ENCODE measurements around the gene CMKLR1. TPM values are rescaled to one million over a fixed set of nuclear protein-coding genes. Genes with fewer than 3 reads are reported as not detected.

Gene CMKLR1
- total RNA-seq, 1 experiment from 2014 or later, result 0.66 TPM

- Histone ChIP-seq H2BK12ac (ENCODE audit: insufficient read length, low read depth, low read length) (no peak overlapping the region), H2BK15ac (ENCODE audit: low read depth, low read length) (no peak overlapping the region), H3K27ac (ENCODE audit: insufficient read length, low read depth, low read length) (peak overlapping the region; percentile 37), H3K56ac (ENCODE audit: insufficient read length, low read depth, low read length) (no peak overlapping the region), H3K23me2 (ENCODE audit: insufficient read length, low read depth, low read length, poor library complexity, severe bottlenecking) (no peaks in the 10 kb centered on the region), H3K4ac (ENCODE audit: low read depth, low read length) (no peak overlapping the region), H3K14ac (ENCODE audit: insufficient read depth, low read length) (peak overlapping the region; percentile 11; the same call in 1 of the 2 replicates), H4K20me1 (ENCODE audit: control insufficient read depth, insufficient read depth, insufficient read length) (no peaks in the 10 kb centered on the region), H3K18ac (ENCODE audit: insufficient read length, low read depth, low read length) (no peak overlapping the region), H3K27me3 (ENCODE audit: insufficient read depth, low read length) (no peaks in the 10 kb centered on the region), H3K4me1 (ENCODE audit: insufficient read depth, low read length) (peaks cover 25% of the 10 kb centered on the region), H2AK5ac (ENCODE audit: insufficient read length, low read length) (no peak overlapping the region), H3K9me3 (ENCODE audit: control insufficient read depth, low read depth, low read length) (no peaks in the 10 kb centered on the region), H3K4me2 (ENCODE audit: insufficient read depth, insufficient read length, low read length) (peak overlapping the region; percentile 39), H2BK5ac (ENCODE audit: insufficient read length, low read length) (no peak overlapping the region), H3T11ph (ENCODE audit: low read length) (no peak overlapping the region), H3K79me2 (ENCODE audit: insufficient read depth, low read length) (no peaks in the 10 kb centered on the region), H4K91ac (ENCODE audit: insufficient read length, low read depth, low read length) (no peak overlapping the region), H3K9ac (ENCODE audit: extremely low read depth, insufficient read length, low read length) (no peak overlapping the region), H2AFZ (ENCODE audit: low read length) (no peak overlapping the region), H4K5ac (ENCODE audit: insufficient read length, low read depth, low read length) (no peak overlapping the region), H3K23ac (ENCODE audit: insufficient read length, low read depth, low read length) (no peak overlapping the region), H2BK20ac (ENCODE audit: low read depth, low read length, poor library complexity, severe bottlenecking) (no peak overlapping the region), H4K8ac (replicated peaks; ENCODE audit: insufficient read length, low read depth, low read length) (no peak overlapping the region), H2BK120ac (ENCODE audit: low read depth, low read length, poor library complexity, severe bottlenecking) (no peak overlapping the region), H3K79me1 (ENCODE audit: insufficient read depth, low read depth, low read length, poor library complexity, severe bottlenecking) (no peaks in the 10 kb centered on the region)
- Mint-ChIP-seq H3K4me1 (peaks cover 35 to 40% of the 10 kb centered on the region in 2 experiments), H3K4me3 (no peak overlapping the region; a peak in 1 of 5 replicates), H3K9me3 (peaks cover 0 to 7% of the 10 kb centered on the region in 2 experiments; a peak in 1 of 5 replicates), H3K36me3 (ENCODE audit: insufficient read depth in 1 of 3, low read depth in 3 of 3) (no peaks in the 10 kb centered on the region; a peak in 1 of 7 replicates), H3K27me3 (ENCODE audit: low read depth) (peaks cover 2% of the 10 kb centered on the region; the same call in 1 of the 2 replicates), H3K27ac (peak overlapping the region; percentile 25 to 93 (median 92); a peak in 4 of 7 replicates)
- no peak for DNase-seq
- TF ChIP-seq CTCF (conservative IDR thresholded peaks at IDR 0.05), result no peak
- no CpG with 5 or more reads among the region's 4 CpGs for WGBS (ENCODE audit: extremely low coverage, insufficient read length, low lambda C conversion rate)
Observed at GRCh38 chr12:108315486-108316105, 23.5 kb downstream of the CMKLR1 start.

All from H9 (cell line).